HG03558 (cell line): ENCODE data around the gene EGFL7.
"Not testable (repeated sequence)": the region's sequence is repeated elsewhere in the genome, so short reads cannot be mapped to it uniquely, and the experiment has no call there.

Source experiments
- ATAC-seq: cut with Tn5 transposase; IDR thresholded peaks from one replicate; pipeline ENCODE4 v1.9.1; 2021; ENCODE audit warnings: moderate number of reproducible peaks; ENCODE audit not compliant: unreplicated experiment; ENCODE audit errors: extremely low read depth

Gene EGFL7

GRCh38 chr9:136695955-136696354 lies 33.2 kb downstream of the EGFL7 start:
- no peak for ATAC-seq

GRCh38 chr9:136696502-136696901 lies 33.8 kb downstream of the EGFL7 start:
- ATAC-seq, result no peak

DNA sequence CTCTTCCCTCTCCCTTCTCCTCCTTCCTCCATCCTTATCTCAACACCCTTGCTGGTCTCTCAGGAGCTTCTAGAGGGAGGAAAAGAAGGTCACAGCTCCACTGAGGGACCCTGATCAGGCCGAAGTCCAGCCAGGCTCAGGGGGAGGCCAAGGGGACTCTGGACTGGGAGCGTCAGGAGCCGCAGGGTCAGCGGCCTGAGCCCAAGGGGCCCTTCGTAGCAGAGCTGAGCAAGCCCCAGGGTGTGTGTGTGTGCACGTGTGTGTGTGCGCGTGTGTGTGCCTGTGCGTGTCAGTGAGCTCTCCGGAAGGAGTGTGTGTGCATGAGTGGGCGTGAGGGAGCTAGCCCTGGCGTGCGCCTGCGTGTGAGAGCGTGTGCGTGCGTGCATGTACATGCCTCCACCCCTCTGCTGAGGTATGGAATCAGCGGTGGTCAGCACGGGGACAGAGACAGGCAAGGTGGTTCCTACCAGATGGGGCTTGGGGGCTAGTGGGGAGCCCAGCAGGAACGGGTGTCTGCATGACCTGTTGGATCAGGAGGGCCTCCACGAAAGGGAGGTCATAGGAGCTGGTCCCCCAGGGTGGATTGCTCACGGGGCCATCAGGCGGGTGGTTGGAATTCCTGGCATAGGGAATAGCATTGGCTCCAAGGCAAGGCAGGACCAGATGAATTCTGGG lies 34.6 kb downstream of the EGFL7 start:
- no peak for ATAC-seq

DNA sequence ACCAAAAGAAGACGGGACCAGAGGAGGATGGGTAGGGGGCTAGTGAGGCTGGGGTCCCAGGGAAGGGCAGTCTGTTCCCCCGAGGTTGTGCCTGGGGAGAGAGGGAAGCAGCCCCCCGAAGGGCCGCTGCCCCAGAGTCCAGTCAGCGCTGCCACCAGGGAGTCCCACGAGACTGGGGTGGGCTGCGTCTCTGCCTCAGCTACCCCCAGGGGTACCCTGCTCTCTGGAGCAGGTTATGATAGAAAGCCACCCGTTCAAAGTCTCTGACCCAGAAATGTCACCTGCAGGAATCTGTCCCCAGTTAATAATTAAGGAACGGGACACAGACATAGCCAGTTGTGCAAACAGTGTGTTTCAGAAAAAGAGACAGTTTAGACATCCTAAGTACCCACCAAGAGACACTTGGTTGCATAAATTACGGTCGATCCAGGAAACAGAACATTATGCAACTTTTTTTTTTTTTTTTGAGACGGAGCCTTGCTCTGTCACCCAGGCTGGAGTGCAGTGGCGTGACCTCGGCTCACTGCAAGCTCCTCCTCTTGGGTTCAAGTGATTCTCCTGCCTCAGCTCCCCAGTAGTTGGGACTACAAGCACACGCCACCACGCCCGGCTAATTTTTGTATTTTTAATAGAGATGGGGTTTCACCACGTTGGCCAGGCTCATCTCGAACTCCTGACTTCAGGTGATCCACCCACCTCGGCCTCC lies 35.3 kb downstream of the EGFL7 start:
- no peak for ATAC-seq

- no peak for ATAC-seq
Measured at GRCh38 chr9:136698635-136699246, 36.0 kb downstream of the EGFL7 start.

GRCh38 chr9:136700304-136700703 lies 37.6 kb downstream of the EGFL7 start:
- no peak for ATAC-seq

GRCh38 chr9:136700959-136701667 lies 38.4 kb downstream of the EGFL7 start:
- ATAC-seq, result no peak

GRCh38 chr9:136701668-136702053 lies 38.9 kb downstream of the EGFL7 start:
- ATAC-seq, result no peak

GRCh38 chr9:136703276-136703860 lies 40.7 kb downstream of the EGFL7 start:
- no peak for ATAC-seq

DNA sequence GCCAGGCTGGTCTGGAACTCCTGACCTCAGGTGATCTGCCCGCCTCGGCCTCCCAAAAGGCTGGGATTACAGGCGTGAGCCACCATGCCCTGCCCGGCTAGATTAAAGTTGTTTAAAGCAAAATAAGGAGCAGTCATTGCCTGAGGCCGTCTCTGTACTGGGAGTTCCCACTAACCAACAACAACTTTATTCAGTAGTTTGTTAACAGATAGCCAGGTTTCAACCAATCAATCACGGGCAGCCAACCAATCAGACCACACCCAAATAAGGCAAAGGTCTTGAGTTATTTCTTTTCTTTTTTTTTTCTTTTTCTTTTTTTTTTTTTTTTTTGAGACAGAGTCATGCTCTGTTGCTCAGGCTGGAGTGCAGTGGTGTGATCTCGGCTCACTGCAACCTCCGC lies 42.0 kb downstream of the EGFL7 start:
- ATAC-seq, result not testable (repeated sequence)

DNA sequence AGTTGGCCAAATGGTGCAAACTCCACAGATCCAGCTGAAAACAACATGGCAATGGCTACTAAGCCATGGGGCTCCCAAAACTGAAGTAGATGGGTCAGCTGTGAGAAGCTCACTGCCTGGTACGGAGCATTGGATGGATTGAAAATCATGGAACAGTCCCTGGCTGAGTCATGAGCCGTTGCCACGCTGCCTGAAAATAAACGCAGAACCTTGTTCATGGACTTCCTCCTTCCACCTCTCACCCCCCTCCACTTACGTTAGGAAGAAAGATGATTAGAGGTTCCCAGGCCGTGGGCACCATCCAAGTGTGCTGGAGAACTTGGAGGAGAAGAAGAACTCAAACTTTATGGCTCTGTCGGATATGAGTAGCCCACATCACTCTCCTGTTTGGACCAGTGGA lies 42.8 kb downstream of the EGFL7 start:
- ATAC-seq, result no peak

- no peak for ATAC-seq
Measured at GRCh38 chr9:136707011-136707410, 44.3 kb downstream of the EGFL7 start.

DNA sequence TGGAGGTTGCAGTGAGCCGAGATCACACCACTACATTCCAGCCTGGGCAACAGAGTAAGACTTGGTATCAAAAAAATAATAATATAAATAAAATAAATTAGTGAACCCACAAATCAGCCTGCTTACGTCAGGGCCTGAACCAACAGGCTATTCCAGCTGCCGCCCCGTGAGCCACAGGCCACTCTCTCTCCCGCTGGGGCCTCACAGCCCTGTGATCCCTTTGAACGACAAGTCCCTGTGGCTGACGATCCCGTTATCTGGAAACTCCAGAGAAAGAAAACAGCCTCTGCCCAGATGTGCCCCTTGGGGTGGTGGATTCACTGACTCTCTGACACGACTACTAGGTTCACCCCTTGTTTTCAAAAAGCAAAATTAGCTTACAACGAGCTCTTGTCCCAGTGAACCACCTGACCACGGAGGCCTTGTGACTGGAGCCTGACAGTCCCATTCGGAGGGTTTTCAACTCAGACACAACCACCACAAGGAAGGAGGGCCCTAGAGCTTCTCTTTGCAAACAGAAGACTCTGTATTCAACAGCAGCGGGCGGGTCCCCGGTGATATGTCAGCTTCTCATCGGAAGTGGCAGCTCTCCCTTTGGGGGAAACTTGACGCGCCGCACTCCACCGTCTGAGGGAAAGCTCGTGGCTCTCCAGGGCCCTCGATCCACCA lies 45.3 kb downstream of the EGFL7 start:
- ATAC-seq, result no peak

DNA sequence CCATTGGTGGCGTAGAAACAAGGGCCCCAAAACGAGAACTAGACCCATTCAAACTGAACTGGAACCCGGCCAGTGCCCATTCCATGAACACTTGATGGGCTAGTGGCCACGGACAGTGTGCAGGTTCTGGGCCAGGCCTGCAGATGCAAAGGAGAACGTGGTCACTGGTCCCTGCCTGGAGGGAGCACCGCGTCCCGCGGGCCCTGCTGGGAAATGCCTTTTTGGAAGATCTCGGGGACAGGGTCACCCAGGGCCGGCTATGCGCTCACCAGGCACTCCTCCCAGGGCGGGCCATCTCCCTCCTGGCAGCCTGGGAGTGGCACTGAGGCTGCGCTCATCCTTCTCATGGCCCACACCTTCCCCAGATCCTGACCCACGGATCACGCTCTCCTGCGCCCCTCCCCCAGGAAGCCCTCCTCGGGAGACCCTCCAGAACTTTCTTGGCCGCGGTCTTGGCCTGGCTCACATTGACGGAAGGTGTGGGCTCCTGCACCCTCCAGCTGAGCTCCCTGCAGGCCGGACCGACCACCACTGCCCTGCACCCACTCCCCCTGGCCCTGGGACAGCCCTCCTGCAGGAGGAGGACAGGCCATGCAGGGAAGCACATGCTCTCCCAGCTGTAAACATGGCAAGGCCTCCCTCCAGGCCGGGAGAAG lies 46.9 kb downstream of the EGFL7 start:
- ATAC-seq, result no peak

DNA sequence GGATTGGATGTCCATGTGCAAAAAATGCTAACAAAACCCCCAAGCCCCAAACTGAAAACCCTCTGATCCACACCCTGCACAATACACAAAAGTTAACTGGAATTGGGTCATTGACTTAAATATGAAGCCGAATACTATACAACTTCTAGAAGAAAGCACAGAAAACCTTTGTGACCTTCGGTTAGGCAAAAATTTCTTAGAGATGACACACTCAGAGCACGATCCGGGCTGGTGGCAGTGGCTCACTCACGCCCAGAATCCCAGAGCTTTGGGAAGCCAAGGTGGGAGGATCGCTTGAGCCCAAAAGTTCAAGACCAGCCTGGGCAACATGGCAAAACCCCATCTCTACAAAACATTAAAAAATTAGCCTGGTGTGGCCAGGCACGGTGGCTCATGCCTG lies 47.8 kb downstream of the EGFL7 start:
- ATAC-seq, result no peak

DNA sequence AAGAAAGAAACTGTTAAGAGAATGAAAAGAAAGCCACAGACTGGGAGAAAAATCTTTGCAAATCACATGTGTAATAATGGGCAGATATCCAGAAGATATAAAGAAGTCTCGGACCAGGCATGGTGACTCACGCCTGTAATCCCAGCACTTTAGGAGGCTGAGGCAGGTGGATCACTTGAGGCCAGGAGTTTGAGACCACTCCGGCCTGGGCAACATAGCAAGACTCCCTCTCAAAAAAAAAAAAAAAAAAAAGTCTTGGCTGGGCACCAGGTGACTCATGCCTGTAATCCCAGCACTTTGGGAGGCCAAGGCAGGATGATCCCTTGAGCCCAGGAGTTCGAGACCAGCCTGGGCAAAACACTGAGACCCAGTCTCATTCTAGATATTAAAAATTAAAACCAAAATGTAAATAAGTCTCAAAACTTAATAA lies 48.5 kb downstream of the EGFL7 start:
- not testable (repeated sequence) for ATAC-seq

DNA sequence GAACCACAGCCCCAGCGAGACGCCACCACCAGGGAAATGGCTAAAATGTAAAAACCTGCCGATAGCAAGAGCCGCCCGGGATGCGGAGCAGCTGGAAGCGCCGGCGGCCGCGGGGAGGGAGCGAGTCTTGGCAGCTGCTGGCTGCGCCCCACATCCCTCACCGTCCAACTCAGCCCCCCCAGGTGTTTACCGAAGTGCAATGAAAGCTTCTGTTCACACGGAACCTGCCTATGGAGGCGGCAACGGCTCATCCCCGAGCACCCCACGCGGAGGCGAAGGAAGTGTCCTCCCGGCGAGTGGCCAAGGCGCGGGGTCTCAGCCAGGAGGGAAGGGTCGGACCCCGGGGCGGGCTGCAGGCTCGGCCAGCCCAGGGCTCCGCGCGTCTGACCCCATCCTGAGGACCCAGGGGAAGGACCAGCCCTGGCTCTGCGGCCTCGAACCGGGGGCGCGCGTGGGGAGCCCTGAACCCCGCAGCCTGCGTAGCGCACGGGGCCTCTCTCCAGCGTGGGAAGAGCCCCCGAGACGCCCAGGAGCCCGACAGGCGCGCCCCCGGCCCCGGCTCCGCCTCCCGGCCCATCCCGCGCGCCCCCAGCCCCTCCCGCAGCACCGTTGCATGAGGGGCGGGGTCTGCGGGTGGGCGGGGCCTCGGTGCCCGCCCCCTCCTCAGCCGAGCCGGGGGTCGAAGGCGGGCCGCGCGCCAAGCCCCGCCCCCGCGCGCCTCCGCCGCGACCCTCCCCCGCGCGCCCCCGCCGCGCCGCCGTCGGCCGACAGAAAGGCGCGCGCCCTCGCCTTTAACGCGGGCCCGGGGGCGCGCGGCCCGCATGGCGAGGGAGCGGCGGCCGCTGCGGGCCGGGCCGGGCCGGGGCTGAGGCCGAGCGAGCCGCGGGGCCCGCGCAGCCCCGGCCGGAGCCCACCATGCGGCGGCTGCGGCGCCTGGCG lies 49.3 kb downstream of the EGFL7 start, which contains the start of gene DIPK1B:
DIPK1B (plus strand) TSS at position 822 of the 939 bp plus-strand sequence; CDS start at position 916, 94 bp downstream.
- no peak for ATAC-seq
